ENCODE results near the gene USP30.

DNA sequence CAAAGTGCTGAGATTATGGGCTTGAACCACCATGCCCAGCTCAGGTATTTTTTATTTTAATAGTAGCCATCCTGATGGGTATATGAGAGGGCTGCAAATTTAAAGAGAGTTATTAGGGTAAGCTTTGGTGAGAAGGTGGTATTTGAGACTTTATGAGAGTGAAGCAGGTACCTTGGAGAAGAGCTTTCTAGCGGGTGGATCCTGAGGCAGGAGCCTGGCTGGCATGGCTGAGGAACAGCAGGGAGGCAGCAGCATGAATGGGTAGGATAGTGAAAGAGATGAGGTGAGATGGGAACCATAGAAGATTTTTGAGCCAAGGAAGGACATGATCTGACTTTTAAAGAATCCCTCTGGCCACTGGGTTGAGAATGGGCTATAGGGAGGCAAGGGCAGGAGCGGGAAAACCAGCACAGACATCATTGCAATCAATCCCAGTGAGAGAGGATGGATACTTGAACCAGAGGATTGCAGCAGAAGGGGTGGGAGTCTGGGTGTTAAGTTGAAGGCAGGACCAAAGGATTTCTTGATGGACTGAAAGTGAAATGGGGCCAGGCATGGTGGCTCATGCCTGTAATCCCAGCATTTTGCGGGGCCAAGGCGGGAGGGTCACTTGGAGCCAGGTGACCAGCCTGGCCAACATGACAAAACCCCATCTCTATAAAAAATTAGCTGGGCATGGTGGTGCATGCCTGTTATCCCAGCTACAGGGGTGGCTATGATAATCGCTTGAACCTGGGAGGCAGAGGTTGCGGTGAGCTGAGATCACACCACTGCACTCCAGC is 37.2 kb upstream of the USP30 start:
- TF ChIP-seq CTCF (IDR thresholded peaks at IDR 0.05) (no peak), POLR2AphosphoS5 (IDR thresholded peaks at IDR 0.05; ENCODE audit: insufficient read depth in 1 of 2, low read depth in 1 of 2) (no peak), POLR2A (IDR thresholded peaks at IDR 0.05) (no peak)

Measured in vagina (tissue), 2 donors.